ENCODE data around the gene PFN4. TPM values are rescaled to one million over a fixed set of nuclear protein-coding genes. Genes with fewer than 3 reads are reported as not detected.
A peak's percentile ranks its signal among the peaks of the same experiment; 100 is the strongest.
"Not testable (repeated sequence)": the region's sequence is repeated elsewhere in the genome, so short reads cannot be mapped to it uniquely, and the experiment has no call there.

Gene PFN4, protein sequence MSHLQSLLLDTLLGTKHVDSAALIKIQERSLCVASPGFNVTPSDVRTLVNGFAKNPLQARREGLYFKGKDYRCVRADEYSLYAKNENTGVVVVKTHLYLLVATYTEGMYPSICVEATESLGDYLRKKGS
- 0.45 TPM for total RNA-seq

DNA sequence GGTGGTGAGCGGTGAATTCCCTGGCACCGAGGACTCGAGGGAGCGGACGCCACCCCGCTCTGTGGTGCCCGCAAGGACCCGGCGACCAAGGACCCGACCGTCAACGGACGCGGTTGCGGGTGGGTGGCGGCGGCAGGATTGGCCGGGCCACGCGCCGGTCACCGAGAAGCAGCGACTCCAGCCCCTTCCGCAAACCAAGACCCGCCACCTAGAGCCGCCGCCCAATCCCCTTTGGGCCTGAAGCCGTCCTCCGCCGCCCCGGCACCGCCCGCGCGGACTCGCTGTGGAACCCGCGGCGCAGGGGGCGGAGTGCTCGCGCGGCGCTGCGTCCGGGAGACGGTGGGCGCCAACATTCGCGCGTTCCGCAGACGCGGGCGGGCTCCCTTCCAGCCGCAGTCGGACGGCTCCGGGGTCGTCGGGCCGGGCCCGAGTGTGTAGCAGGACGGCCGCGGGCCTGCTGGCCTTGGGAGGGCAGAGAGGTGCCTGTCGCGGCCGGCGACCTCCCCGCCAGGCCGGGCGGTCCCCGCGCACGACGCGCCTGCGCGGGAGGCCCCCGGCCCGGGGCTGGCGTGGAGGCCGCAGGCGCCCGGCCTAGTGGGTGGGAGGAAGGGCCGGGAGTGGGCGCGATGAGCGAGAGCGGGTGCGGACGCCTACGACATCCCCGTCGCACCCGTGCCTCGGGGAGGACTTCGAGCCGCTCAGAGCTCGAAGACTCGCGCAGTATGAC, at the start of gene PFN4, which contains the start of gene FAM228B:
TSS of gene PFN4 (minus strand) at position 140 of the 727 bp plus-strand sequence. CDS start 799 bp downstream, outside the sequence.
TSS of gene FAM228B (plus strand) at position 275 of the 727 bp plus-strand sequence. CDS start 893 bp downstream, outside the sequence.
- peak; percentile 97 for ATAC-seq
- peak; percentile 86 for DNase-seq (ENCODE audit: low spot score)

DNA sequence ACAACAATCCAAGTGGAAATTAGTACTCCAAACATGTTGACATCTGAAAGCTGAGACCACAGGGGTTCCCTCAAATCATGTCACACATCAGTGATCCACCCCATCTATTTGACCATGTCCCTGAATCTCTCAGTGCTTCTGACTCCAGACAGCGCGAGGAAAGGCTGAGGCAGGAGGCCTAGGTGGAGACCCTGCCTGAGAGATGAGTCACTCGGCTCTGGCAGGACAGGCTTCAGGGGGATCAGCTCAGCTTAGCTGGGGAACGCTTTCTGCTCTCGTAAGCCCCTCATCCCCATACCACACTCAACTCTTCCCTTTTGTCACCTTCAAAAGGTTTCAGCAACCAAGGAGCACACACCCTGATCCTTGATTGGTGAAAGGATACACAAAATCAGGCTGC, 45.9 kb upstream of the PFN4 start:
- DNase-seq (ENCODE audit: low spot score) (no peak), ATAC-seq (no peak)

DNA sequence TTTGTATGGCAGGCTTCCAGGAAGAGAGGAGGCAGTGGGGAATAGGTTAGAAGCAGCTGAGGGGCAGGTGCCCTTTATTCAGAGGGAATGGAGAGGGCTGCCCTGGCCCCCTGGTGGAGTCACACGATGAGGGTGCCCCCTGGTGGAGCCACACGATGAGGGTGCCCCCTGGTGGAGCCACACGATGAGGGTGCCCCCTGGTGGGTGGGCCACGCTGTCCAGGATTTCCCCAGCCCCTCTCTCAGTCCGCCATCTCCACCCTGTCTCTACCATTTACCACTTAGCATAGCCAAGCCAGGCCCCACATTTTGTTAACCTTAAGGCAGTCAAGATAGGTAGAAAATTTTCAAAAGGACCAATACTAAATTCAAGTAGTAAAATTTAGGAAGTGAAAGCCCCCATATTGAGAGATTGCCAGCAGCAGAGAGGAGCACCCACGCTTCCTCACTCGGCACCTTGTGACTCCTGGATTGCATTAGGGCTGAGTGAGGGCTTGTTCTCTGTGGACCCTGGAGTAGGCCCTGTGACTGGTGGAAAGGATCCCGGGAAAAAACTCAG, 41.4 kb upstream of the PFN4 start:
- ATAC-seq, result peak; percentile 75
- DNase-seq (ENCODE audit: low spot score), result no peak

DNA sequence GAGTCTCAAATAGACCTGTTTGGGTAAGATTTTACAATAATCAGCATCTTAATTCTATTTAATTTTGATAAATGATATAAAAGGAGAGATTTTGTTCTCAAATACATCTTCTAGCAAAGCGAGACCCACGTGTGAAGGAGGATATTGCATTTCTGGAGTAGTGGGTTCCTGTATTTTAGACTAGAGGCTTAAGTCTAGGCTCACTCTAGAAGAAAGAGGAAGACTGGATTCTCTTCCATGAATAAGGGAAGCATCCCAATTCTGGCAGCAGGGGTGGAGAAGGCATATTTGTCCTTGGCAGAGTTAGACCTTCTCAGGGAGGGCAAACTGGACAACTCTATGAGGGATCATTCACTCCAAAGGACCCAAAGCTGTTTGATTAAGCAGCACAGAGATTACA, 40.5 kb upstream of the PFN4 start:
- ATAC-seq (no peak), DNase-seq (ENCODE audit: low spot score) (no peak)

DNA sequence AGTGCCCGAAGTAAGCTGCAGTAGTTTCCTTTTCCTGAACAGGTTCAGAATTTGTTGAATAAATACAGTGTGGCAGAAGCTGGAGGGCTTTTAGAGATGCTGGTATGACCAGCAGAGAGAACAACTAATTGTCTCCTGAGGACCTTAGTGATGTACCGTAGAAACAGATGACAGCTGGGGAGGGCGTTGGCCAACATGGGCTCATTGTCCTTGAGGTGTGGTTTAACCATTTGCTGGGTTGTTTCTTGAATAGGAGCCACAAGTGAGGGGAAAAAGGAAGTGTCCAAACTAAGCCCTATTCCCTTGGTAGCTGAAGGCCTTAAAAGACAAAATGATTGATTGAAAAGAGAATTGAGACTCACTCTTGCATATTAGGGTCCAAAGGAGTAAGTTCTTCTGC, 40.1 kb upstream of the PFN4 start:
- ATAC-seq (no peak), DNase-seq (ENCODE audit: low spot score) (no peak)

DNA sequence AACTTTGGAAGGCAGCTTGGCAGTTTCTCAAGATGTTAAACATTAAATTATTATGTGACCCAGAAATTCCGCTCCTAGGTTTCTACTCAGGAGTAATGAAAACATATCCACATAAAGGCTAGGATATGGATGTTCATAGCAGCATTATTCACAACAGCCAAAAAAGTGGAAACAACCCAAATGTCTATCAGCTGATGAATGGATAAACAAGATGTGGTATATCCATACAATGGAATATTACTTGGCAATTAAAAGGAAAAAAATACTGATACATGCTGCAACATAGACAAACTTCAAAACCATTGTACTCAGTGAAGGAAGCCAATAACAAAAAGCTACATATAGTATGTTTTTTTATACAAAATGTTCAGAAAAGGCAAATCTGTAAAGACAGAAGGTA, 39.4 kb upstream of the PFN4 start:
- ATAC-seq (no peak), DNase-seq (ENCODE audit: low spot score) (no peak)

DNA sequence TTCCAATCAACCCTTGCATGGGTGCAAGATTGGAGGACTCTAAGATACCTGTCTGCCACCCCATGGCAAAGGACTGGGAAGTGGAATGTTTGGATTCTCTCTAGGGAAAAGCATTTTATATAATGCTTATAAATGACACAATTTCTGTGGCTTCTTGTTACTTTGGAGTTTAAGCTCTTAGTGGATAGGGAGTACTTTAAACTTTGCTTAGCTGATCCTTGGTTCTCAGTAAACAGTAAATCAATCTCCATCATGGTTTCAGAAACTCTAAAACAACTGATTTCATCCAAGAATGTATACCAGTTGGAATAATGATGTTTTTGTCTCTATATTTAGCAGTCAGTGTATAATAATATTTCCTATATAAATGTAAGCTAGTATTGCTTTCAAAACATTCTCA, 37.6 kb upstream of the PFN4 start:
- DNase-seq (ENCODE audit: low spot score) (no peak), ATAC-seq (no peak)

DNA sequence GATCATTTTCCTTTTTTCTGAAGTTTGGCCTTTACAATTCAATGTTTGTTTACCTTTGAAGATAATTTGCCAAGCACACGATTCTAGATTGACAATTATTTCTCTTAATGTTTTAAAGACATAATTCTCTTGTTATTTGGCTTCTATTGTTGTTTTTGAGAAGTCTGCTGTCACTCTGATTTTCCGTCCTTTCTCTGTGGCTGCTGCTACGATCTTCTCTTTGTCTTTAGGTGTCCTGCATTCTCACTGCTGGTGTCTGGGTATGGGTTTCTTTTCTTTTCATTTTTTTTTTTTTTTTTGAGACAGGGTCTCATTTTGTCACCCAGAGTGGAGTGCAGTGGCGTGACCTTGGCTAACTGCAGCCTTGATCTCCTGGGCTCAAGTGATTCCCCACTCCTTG, 36.6 kb upstream of the PFN4 start:
- no peak for ATAC-seq
- DNase-seq (ENCODE audit: low spot score), result no peak

DNA sequence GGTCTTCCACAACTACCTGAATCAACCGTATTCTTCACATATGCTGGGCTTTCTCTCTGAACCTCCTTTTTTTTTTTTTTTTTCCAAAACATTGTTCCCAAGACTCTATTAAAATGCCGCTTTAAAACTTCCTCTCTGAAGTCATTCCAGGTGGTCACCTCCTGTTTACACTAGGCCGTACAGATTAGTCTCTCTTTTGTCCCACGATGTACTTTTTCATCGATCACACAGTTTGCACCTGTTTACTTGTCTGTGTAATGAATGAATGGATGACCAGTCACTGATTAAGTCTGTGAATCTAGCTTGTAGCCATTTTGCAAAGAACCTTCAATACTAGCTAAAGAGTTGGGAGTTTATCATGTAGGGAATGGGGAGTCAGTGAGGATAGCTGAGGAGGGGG, 35.0 kb upstream of the PFN4 start:
- ATAC-seq (no peak), DNase-seq (ENCODE audit: low spot score) (no peak)

DNA sequence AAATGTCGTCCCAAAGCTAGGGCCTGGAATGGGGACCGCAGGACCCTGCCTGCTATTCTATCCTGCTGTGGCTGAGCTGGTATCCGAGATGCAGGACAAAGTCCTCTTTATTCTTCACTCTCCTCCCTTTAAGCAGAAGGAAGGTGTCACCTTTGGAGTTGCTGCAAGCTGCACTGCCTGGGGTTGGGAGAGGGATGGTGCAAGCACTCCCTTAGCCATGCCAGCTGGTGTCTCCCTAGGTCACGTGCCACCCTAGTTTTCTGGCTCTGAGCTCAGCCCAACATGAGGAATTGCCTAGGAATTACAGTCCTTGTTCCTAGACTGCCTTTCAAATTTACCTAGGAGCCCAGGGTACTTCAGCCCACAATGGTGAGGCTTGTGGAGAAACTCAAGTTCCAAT, 30.3 kb upstream of the PFN4 start:
- peak; percentile 51 for ATAC-seq
- no peak for DNase-seq (ENCODE audit: low spot score)

DNA sequence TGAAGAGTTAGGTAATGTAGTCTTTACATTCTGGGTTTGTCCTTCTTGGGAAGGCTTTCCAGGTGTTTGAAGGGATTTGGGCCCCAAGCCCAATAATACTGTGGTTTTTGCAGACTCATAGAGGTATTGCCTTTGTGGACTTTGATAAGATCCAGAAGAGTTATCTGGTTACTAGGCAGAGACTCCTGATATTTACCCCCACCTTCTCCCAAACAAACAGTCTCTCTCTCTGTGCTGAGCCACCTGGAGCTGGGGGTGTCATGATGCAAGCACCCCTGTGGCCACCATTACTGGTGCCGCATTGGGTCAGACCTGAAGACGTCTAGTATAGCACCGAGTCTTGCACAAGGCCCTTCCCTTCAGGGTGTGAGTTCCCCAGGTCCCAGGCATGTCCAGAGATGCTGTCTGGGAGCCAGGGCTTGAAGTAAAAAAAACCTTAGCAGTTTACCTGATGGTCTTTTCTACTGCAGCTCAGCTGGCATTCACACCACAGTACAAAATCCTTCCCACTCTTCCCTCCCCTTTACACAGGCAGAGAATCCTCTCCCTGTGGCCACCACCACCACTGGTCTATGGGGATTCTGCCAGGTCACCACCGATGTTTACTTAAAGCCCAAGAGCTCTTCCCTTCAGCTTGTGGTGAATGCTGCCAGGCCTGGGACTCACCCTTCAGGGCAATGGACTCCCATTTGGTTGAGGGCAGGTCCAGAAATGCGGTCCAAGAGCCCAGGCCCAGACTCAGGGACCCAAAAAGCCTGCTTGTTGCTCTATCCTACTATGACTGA, 29.5 kb upstream of the PFN4 start:
- ATAC-seq, result peak; percentile 49
- DNase-seq (ENCODE audit: low spot score), result no peak

DNA sequence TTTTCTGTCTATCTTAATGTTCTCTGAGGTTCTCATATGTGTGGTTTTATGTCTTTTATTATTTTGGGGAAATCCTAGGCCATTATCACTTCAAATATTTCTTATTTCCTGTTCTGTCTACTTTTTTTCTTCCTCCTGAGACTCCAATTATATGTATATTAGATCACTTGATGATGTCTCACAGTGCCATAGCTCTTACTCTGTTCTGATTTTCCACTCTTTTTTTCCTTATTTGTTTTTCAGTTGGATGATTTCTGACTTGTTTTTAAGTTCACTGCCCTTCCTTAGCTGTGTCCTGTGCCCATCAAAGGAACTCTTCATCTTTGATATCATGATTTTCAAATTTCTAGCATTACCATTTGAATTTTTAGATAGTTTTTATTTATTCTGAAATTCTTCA, 24.2 kb upstream of the PFN4 start:
- ATAC-seq (no peak), DNase-seq (ENCODE audit: low spot score) (no peak)

DNA sequence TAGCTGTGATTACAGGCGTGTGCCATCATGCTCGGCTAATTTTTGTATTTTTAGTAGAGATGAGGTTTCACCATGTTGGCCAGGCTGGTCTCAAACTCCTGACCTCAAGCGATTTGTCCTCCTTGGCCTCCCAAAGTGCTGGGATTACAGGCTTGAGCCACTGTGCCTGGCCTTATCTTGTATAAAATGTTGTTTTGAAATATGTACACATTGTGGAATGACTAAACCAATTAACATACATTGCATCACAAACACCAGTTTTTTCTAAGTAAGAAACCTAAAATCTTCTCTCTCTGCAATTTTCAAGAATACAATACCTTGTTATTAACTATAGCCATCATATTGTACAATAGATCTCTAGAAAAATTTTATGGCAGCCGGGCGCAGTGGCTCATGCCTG, 17.2 kb upstream of the PFN4 start:
- not testable (repeated sequence) for DNase-seq (ENCODE audit: low spot score); ATAC-seq

DNA sequence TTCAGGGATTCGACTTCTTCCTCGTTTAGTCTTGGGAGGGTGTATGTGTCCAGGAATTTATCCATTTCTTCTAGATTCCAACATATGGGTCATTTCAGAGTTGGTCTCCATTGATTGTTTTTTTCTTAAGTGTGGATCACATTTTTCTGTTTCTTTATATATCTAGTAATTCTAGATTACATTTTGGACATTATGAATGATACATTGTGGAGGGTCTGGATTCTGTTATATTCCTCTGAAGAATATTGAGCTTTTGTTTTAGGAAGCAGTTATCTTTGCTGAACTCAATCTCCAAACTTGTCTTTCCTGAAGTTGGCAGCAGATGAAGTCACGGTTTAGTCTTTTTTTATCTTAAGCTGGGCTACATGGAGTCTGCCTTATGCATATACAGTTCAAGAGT, 9.4 kb upstream of the PFN4 start:
- ATAC-seq (no peak), DNase-seq (ENCODE audit: low spot score) (no peak)

DNA sequence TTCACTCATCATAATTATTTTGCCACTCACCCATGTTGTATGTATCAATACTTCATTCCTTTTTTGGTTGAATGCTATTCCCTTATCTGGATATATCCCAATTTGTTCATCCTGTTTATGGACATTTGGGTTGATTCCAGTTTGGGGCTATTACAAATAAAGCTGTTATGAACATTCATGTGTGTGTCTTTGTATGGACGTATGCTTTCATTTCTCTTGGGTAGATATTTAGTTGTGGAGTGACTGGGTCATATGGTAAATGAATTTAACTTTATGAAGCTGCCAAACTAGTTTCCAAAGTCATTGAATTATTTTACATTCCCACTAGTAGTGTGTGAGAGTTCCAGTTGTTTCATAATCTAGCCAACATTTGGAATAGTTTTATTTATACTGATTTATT, 2.8 kb upstream of the PFN4 start:
- no peak for ATAC-seq
- no peak for DNase-seq (ENCODE audit: low spot score)

DNA sequence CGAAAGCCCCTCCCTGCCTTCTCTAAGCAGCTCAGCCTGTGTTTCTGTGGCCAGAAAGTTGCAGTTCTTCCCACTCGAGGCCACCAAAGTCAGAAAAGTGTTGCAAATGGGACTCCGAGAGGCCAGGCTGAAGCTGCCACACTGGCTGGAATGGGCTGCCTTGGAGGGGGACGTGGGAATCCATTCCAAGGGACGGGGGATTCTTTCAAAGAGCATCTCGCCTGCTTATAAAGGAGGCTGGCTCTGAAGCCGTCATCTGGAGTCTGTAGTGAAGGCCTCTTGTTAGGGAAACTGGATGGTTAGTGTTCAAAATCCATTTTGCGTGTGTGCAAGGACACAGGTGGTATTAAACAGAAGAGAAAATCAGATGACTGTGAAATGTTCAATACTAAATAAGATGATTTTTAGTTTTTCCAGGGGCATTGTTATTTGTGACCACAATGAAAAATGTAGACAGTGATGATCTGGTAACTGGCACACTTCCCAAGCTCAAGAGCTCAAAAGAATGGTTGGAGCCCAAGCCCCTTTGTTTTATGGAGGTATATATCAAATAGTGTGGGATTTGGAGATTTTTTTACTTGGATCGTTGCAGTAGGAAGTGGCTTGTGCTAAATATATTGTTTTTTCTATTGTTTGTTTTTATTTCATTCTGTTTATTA, 917 bp upstream of the PFN4 start:
- ATAC-seq (no peak), DNase-seq (ENCODE audit: low spot score) (no peak)

DNA sequence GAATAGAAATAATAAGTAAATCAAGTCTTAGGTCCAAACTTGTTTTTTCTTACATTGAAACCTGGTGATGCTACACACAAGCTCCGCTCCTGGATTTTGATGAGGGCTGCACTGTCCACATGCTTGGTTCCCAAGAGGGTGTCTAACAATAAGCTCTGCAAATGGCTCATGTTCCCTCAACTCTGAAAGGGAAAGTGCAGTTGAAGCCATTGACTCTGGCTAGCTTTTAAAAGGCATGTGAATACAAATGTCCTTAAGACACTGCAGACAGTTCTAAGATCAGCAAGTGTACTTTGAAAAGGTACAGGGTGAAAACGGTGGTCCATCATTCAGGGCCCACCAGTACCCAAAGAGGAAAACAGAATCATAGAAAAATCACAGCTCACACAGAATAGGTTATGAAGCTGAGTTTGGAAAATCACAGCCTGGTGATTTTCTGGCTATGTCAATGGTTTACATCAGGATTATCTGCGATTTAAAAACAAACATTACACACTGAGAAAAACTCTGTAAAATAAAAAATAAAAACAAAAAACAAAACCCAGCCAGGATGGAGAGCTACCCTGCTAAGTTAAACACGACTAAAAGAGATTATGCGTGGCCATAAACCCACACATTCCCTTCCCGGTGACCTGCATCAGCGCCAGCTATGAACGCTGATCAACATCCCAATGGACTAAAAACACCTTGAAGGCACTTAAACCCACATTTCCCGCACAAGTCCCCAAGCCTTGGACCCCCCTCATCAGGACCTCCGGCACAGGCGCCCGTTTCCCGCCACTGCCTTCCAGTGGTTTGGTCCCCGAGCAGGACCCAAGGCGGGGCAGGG, 554 bp downstream of the PFN4 start:
- DNase-seq (ENCODE audit: low spot score), result no peak
- ATAC-seq, result no peak

DNA sequence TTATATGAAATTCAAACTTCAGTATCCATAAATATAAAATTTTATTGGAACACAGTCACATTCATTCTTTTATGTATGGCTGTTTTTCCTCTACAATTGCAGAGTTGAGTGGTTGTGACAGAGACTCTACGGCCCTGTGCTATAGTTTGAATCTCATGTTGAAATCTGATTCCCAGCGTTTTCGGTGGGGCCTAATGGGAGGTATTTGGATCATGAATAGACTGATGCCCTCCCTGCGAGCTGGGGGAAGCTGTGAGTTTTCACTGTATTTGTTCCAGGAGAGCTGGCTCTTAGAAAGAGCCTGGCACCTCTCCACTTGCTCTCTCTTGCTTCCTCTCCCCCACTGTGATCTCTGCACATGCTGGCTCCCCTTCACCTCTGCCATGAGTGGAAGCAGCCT, 1.7 kb downstream of the PFN4 start:
- no peak for ATAC-seq

DNA sequence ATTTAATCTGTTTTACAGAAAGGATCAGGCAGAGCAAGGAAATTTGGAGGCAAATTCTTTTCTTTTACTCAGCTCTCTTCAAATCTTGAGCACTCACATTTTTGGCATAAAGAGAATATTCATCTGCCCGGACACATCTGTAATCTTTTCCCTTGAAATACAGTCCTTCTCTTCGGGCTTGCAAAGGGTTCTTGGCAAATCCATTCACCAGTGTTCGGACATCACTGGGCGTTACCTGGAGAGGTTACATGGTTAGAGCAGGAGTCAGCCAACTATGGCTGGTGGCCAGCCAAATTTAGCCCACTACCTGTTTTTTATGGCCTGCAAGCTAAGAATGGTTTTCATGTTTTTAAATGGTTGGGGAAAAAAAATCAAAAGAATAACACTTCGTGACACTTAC, 2.1 kb downstream of the PFN4 start:
- DNase-seq (ENCODE audit: low spot score) (no peak), ATAC-seq (no peak)

More for the DNA sequence above, 1.7 kb downstream of the PFN4 start:
- no peak for DNase-seq (ENCODE audit: low spot score)

DNA sequence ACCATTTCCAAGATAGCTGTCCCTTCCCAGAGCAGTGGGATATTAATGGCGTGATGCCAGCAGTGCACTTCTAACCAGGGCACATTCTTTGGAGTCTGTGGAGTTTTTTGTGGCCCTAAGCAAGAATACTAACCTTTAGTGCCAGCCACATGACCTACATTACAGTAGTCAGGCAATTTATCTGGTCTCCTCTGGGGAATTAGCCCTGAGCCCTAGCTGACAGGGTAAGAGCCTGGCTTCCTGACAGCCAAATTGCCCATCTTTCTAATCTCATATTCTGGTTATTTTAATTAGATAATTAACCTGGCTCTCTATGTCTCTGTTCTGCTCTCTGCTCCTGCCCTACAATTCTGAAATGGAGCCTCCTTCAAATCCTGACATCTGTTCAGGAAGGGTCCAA, 5.2 kb downstream of the PFN4 start:
- DNase-seq (ENCODE audit: low spot score), result no peak
- ATAC-seq, result no peak

Data from left lobe of liver (tissue), 2 donors.